ENCODE data around the gene KRTAP12-3.

Gene KRTAP12-3

DNA sequence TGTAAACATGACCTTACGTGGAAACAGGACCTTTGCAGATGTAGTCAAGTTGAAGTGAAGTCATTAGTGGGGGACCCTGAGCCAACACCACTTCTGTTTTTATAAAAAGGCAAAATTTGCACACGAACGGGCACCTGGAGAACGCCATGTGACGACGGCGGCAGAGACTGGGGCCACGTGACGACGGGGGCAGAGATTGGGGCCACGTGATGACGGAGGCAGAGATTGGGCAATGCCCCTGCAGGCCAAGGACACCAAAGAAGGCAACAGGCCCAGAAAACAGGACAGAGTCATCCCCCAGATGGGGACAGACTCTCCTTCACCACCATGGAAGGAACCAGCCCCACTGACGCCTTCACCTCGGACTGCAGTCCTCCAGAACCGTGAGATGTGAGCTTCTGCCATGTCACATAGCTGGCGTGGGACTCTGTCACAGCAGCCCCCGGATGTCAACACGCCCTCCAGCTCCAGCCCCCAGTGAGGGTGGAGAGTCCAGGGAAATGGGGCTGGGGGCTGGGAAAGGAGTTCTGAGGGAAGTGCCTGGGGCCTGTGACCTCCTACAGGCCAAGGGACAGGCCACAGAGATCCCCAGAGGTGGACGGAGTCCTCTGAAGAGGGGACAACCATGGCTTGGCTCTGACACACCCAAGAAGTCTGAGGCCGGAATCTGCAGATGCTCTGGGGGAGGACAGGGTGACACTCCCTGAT, 7.3 kb upstream of the KRTAP12-3 start:
- in situ Hi-C loops (cut with HindIII; ENCODE audit: low sequenced_read_pairs): loop anchor here (5.0 kb wide), 1 partner anchor 42 kb away; no protein-coding TSS in a partner anchor

DNA sequence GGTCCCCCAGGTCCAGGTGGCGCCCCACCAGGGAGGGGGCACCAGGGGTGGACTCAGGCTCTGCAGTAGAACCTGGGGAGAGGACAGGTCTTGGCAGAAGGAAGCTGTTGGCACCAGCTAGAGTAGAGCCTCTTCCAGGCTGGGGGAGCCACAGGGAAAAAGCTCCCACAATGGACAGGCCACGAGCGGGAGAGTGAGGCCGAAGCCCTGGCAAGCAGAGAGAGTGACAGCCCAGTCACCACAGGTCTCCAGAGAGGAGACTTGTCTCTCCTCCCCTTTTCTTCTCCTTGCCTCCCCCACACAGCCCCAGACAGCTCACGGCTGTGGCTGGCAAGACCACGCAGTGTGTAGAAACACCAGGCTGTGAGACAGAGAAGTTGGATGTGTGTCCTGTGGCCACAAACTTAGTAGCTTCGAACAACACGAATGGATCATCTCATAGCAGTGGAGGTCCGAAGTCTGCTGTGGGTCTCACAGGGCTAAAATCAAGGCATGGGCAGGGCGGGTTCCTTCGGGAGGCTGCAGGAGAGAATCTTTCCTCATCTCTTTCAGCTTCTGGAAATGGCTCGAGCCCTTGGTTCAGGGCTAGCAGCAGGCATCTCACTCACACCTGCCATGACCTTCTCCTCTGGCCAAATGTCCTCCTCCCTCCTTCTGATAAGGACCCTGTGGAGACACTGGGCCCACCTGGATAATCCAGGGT, 6.6 kb upstream of the KRTAP12-3 start:
- in situ Hi-C loops (cut with HindIII; ENCODE audit: low sequenced_read_pairs): loop anchor here (5.0 kb wide), 1 partner anchor 41 kb away; no protein-coding TSS in a partner anchor

DNA sequence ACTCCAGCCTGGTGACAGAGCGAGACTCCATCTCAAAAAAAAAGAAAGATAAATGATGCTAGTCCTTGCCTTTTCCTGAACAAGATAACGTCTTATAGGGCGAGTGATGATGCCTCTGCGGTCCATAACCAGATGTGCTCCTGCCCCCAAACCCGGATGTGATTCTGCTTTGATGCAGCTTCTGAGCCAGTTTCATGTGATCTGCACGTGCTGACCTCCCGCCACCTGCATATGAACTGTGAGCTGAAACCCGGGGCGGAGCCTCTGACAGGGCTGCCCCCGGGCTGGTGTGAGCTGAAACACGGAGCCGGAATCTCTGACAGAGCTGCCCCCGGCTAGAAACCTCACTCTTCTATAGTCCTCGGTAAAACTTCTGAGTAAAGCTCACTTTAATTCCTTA, 4.6 kb upstream of the KRTAP12-3 start:
- in situ Hi-C loops (cut with HindIII; ENCODE audit: low sequenced_read_pairs): loop anchor here (5.0 kb wide), 1 partner anchor 39 kb away; no protein-coding TSS in a partner anchor

DNA sequence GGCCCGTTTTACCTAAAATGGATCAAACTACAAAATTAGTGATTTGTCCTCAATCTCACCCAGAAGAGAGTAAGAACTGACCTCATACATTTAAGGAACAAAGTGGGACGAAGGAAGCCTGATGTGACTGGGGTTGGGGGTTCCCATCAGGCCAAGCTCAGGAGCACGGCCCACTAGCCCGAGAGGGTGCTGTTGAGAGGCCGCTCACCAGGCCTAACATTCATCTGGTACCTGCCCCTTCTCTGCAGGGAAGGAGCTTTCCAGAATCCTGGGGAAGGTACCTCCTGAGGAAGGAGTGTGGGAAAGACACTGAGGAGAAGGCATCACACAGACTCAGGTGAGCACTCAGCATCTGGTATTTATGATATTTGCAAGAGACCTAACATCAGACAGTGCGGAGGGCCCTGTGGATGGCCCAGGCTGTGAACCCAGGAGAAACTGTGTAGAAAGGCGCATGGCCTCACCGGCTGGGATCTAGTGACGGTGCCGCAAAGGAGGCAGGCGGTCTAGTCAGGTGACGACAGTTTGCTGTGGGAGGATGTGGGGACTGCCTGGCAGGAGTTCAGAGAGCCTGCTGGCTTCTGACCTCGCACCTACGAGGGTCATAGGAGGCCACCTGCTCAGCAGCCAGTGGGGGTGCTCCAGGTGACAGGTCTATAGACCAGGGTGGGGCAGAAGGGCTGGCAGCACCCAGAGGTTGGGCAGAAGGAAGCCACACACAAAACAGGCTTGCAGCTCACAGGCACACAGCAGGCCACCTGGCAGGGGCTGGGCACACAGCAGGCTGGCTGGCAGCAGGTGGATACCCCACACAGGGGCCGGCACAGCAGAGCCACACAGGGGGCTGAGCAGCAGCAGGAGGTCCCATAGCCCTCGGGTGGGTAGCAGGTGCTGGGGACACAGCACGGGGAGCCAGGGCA, 3.8 kb upstream of the KRTAP12-3 start:
- in situ Hi-C loops (cut with HindIII; ENCODE audit: low sequenced_read_pairs): loop anchor here (5.0 kb wide), 1 partner anchor 38 kb away; no protein-coding TSS in a partner anchor

DNA sequence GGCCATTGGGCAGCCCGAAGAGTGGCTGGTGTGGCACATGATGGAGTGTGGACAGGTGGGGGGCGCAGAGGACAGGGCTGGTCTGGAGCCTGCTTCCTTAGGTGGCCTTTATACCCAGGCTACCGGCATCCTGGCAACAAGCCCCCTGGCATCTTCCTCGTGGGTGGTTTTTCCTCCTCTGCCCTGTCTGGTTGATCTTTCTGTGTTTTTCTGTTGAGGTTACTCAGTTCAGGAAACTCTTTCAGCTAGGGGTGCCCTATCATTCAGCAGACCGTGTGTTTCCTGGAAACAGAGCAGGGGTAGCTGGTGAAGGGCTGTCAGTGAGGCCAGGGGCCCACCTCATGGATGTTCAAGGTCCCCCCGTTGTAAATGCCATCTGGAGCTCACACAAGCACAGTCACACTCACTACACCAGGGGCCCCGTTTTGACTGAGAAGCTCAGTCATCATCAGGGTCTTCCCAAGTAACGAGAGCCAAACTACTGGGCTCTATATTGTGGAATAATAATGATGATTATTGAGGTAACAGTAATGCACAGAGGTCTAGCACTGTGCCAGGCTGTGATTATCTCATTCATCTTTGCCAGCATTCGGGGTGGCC, 3.1 kb upstream of the KRTAP12-3 start, which contains the start of gene KRTAP12-4:
KRTAP12-4 (minus strand) TSS at position 84 of the 600 bp plus-strand sequence; CDS start at position 39, 45 bp downstream.
- in situ Hi-C loops (cut with HindIII; ENCODE audit: low sequenced_read_pairs): loop anchor here (5.0 kb wide), 1 partner anchor 38 kb away; no protein-coding TSS in a partner anchor

DNA sequence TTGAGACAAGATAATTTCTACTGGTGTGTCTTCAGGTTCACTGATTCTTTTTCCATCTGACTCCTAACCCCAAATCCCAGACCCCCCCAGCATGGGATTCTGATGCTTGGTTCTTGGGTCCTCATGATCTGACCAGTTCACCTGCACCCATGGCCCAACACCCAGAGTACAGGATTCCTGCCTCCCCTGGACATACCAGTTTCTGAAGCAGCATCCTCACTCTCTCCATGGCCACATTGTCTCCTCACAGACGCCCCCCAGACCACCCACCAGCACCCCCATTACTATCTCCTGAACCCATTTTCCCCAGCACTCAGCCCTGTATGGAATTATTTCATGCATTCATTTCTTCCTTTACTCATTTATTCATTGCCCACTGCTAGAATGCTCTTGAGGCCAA, 864 bp upstream of the KRTAP12-3 start:
- in situ Hi-C loops (cut with HindIII; ENCODE audit: low sequenced_read_pairs): no loop called here

DNA sequence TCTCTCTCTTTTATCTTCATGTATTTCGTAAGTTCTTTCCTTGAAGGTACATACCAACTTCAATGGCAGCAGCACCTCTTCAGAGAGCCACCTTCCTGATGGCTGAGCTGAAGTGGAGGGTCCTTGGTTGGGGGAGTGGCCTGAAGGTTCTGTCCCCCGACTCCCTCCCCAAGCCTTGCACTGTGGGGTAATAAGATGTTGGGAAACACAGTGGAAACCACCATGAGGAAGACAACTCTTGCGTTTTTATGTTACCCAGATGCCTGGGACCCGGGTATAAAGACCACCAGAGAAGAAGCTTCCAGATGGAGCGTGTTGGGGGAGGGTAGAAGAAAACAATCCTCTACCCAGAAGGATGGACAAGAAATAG, 794 bp downstream of the KRTAP12-3 start:
- in situ Hi-C loops (cut with HindIII; ENCODE audit: low sequenced_read_pairs): no loop called here

DNA sequence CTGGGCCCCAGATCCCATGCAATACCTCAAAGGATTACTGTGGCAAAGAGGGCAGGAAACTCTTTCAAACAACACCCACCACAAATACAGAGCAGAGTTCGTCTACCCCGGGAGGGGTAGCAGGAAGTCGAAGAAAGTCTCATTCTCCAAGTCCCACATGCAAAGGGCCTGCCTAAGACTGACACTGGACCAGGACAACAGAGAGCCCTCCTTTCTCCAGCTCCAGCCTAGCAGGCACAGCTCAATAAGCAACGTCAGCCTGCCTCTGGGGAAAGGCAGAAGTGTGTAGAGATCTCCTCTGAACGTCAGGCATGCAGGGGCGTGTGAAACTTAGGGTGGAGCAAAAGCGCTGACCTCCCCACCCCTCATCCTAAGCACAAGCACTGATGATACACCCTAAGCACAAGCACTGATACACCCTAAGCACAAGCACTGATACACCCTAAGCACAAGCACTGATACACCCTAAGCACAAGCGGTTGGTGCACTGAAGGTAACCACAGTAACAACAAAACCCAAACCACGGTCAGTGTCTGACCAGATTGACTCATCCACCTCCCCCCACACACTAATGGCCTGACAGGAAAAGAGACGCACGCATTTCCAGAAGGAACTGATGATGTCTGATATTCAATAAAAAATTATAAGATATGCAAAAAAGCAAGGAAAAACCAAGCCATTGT, 1.3 kb downstream of the KRTAP12-3 start:
- in situ Hi-C loops (cut with HindIII; ENCODE audit: low sequenced_read_pairs): no loop called here

DNA sequence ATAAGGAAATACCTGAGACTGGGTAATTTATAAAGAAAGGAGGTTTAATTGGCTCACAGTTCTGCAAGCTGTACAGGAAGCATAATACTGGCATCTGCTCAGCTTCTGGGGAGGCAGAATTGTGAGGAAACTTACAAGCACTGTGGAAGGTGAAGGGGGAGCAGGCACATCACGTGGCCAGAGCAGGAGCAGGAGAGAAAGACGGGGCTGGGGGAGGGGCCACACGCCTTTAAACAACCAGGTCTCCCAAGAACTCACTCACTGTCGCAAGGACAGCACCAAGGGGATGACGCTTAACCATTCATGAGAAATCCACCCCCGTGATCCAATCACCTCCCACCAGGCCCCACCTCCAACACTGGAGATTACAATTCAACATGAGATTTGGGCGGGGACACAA, 3.8 kb downstream of the KRTAP12-3 start:
- in situ Hi-C loops (cut with HindIII; ENCODE audit: low sequenced_read_pairs): loop anchor here (5.0 kb wide), 1 partner anchor 76 kb away; no protein-coding TSS in a partner anchor

DNA sequence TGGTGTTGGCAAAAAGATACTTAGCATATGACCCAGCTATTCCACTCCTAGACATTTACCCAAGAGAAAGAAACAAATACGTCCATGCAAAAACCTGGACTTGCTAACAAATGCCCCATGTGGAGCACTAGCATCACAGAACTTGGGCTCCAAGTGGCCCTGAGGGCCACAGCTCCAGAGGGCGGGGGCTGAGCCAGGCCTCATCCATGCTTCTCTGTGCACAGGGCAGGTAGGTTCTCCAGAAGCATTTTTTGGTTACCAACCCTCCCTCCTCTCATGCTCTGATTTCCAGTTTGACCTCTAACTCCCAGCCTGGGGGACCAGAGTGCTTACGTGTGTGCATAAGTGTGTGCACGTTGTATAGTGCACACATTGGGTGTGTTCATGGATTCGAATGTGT, 7.0 kb downstream of the KRTAP12-3 start:
- in situ Hi-C loops (cut with HindIII; ENCODE audit: low sequenced_read_pairs): loop anchor here (5.0 kb wide), 1 partner anchor 73 kb away; no protein-coding TSS in a partner anchor

DNA sequence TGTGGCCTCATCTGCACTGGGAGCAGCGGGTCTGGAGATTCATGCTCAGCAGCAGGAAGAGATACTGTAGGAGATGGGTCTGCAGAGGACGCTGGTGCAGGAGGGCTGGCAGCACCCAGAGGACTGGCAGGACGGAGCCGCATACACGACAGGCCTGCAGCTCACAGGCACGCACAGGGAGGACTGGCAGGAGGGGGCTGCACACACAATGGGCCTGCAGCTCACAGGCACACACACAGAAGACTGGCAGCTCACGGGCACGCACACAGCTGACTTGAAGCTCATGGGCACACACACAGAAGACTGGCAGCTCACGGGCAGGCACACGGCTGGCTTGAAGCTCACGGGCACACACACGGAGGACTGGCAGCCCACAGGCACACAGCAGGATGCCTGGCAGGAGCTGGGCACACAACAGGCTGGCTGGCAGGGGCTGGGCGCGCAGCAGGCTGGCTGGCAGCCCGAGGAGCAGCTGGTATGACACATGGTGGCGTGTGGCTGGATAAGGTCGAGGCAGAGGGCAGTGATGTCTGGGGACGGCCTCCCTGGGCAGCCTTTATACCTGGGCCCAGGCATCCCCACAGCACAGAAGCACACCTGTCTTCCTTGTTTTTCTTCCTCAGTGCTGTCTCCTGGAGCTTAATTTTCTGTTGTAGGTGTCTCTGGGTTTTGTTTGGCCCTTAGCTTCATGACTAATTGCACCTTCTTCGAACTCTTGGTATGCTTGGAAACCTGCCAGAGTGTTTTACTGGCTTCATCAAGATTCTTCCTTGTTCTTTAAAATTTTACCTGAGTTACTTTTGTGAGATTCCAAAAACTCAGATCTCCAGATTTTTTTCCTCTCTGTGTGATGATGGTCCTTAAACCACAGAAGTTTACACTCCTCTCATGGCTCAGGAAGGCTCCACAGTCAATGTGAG, 8.9 kb downstream of the KRTAP12-3 start, which contains the start of gene KRTAP12-2:
KRTAP12-2 (minus strand) TSS at position 527 of the 920 bp plus-strand sequence; CDS start at position 486, 41 bp downstream.
- in situ Hi-C loops (cut with HindIII; ENCODE audit: low sequenced_read_pairs): no loop called here

DNA sequence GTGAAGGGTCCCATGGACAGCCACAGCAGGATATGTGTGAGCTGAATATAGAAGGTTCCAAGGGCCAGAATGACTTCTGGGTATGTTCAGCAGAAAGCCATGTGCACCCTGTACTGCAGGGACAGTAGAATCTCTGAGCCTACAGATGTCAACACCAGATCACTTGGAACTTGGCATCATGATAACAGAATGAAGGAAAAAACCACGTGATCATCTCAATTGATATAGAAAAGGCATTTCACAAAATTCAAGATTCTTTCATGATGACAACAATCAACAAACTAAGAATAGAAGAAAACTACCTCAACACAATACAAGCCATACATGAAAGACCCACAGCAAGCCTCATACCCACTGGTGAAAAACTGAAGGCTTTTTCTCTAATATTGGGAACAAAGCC, 9.9 kb downstream of the KRTAP12-3 start:
- in situ Hi-C loops (cut with HindIII; ENCODE audit: low sequenced_read_pairs): no loop called here

DNA sequence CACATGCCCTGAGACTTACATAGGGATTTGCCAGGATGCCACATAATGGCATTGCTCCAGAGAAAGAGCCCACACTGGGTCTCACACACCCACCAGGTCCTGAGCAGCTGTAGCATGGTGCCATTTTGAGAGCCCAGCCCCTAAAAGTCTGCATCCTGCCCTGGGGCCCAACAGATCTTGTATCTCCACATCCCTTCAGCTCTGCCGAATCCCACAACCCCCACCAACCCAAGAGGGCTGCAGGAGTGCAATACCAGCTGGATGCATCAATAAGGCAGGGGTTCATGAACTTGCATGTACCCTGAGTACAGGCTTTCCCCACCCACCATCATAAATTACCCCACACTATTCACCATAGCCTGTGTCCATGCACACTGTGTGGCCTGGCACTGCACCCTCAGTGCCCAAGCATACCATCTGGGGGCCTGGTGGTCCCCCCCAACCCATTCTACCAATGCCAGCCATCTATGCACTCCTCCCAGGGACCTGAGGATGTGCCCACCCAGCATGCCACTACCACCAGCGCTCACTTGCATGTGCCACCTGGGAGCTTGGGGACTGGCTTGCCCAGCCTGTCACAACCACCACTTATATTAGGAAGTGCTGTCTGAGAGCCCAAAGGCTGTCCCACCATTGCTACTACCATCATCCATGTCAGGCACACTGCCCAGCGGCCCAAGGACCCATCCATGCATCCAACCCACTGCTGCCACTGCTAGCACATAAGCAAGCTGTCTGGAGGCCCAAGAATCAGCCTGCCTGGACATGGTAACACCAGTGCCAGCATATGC, 13.1 kb downstream of the KRTAP12-3 start:
- in situ Hi-C loops (cut with HindIII; ENCODE audit: low sequenced_read_pairs): no loop called here

DNA sequence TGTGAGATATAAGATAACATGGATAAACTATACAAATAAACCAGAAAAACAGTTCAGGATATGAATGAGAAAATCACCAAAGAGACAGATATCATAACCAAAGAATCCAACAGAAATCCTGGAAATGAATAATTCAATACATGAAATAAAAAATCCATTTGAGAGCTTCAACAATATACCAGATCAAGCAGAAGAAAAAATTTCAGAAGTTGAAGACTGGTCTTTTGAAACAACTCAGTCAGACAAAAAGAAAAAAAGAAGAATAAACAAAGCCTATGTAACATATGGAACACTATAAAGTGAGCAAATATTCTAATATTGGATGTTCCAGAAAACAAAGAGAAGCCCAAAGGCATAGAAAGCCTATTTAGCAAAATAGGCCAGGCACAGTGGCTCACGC, 14.2 kb downstream of the KRTAP12-3 start:
- in situ Hi-C loops (cut with HindIII; ENCODE audit: low sequenced_read_pairs): no loop called here

DNA sequence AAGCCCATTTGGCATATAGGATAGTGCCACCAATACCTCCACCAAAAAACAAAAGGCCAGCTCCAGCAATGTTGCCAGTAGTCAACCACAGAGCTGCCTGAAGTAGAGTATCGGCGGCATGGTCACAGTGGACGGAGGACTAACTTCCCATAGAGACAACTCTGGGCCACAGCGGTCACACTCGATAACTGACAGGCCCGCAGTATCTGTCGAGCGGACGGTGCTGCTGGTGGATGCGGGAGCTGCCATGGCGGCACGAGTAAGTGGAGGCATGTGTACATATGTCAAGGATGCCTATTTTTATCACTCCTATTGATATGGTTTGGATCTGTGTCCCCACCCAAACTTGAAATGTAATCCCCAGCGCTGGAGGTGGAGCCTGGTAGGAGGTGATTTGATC, 20.1 kb downstream of the KRTAP12-3 start:
- in situ Hi-C loops (cut with HindIII; ENCODE audit: low sequenced_read_pairs): no loop called here

DNA sequence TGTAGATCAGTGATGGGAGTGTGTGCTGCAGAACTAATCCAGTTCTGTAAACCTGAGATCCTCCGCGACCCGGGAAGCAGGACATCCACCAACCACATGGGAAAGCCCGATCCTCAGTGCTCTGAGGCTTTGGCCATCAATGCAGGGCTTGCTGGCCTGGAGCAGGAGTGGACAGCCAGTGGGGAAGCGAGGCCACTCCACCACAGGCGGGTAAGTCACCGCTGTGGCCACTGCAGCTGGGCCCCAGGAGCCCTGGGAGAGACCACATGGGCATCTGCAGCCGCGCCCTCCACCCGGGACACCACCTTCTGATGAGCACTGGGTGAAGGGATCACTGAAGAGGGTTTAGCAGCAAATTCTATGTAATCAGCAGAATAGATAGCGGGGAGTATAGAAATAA, 23.4 kb downstream of the KRTAP12-3 start:
- in situ Hi-C loops (cut with HindIII; ENCODE audit: low sequenced_read_pairs): no loop called here

DNA sequence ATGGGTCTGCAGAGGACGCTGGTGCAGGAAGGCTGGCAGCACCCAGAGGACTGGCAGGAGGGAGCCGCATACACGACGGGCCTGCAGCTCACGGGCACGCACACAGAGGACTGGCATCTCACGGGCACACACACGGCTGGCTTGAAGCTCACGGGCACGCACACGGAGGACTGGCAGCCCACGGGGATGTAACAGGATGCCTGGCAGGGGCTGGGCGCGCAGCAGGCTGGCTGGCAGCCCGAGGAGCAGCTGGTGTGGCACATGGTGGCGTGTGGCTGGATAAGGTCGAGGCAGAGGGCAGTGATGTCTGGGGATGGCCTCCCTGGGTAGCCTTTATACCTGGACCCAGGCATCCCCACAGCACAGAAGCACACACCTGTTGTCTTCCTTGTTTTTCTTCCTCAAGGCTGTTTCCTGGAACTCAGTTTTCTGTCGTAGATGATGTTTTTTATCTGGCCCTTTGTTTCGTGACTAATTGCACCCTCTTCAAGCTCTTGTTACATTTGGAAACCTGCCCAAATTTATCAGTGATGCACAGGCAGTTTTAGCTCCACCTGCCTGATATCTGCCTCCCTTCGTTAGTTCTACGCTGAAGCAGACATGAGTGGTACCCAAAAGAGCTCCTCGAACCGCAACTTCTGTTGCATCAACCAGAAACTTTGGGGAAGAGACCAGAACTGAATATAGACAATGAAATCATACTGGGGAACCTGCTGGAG, 24.3 kb downstream of the KRTAP12-3 start, which contains the start of gene KRTAP12-1:
KRTAP12-1 (minus strand) TSS at position 303 of the 719 bp plus-strand sequence; CDS start at position 263, 40 bp downstream.
- in situ Hi-C loops (cut with HindIII; ENCODE audit: low sequenced_read_pairs): no loop called here
